K562 (cell line): ENCODE results near the gene AQP9. TPM values are rescaled to one million over a fixed set of nuclear protein-coding genes. Genes with fewer than 3 reads are reported as not detected.

Experiments
- ATF4 ChIP-seq: fragments of 450-650 bp; formaldehyde crosslinking; IDR thresholded peaks from 2 replicates; pipeline ENCODE4 v1.4.0; 2022; ENCODE audit warnings: mild to moderate bottlenecking, moderate library complexity
- CEBPG ChIP-seq, 3 experiments: fragments of 200-800 bp in 1 of 3; sonication (Bioruptor generic) in 1 of 3; sonication (generic) in 1 of 3; formaldehyde crosslinking in 1 of 3; IDR thresholded peaks in 2 of 3; conservative IDR thresholded peaks in 1 of 3; 2 replicates each; pipeline versions ENCODE4 v1.6.1 to v1.8.0; 2016 to 2022; ENCODE audit warnings: missing compliant biosample characterization in 2 of 3, missing genetic modification characterization in 2 of 3, mild to moderate bottlenecking in 1 of 3, missing genetic modification reagents in 1 of 3
- ELF2 ChIP-seq: fragments of 250-450 bp; sonication (Bioruptor Pico); IDR thresholded peaks from 2 replicates; pipeline ENCODE4 v1.5.0; 2021; ENCODE audit warnings: mild to moderate bottlenecking
- EP300 ChIP-seq: IDR thresholded peaks from 2 replicates; pipeline ENCODE4 v1.6.1; 2012; ENCODE audit warnings: low read length, improper control_type of control experiment
- FOS ChIP-seq: IDR thresholded peaks from 3 replicates; pipeline ENCODE4 v1.6.1; 2011; ENCODE audit not compliant: insufficient read length; ENCODE audit errors: extremely low read depth
- MYC ChIP-seq, 2 experiments: fragments of 250-450 bp in 1 of 2; sonication (Bioruptor Pico) in 1 of 2; IDR thresholded peaks; 2 replicates each; pipeline versions ENCODE4 v1.5.1 to v1.6.1; 2012 to 2021; ENCODE audit warnings: low read depth in 2 of 2, borderline replicate concordance in 1 of 2, improper control_type of control experiment in 1 of 2, low read length in 1 of 2, mild to moderate bottlenecking in 1 of 2, moderate library complexity in 1 of 2
- NCOA2 ChIP-seq, 2 experiments: fragments of 450-650 bp; IDR thresholded peaks; 2 replicates each; pipeline ENCODE4 v1.6.1; 2018; ENCODE audit warnings: mild to moderate bottlenecking in 2 of 2, moderate library complexity in 1 of 2; ENCODE audit not compliant: partially characterized antibody in 2 of 2
- NELFE ChIP-seq: IDR thresholded peaks from 2 replicates; pipeline ENCODE4 v1.6.1; 2011; ENCODE audit warnings: mild to moderate bottlenecking; ENCODE audit not compliant: insufficient read depth, insufficient read length
- PBX2 ChIP-seq, 2 experiments: IDR thresholded peaks in 1 of 2; conservative IDR thresholded peaks in 1 of 2; 2 replicates each; pipeline ENCODE4 v1.6.1; 2016; ENCODE audit warnings: low read depth in 2 of 2, mild to moderate bottlenecking in 1 of 2, missing compliant biosample characterization in 1 of 2, missing genetic modification characterization in 1 of 2, moderate library complexity in 1 of 2
- POLR3G ChIP-seq: IDR thresholded peaks from 2 replicates; pipeline ENCODE4 v1.6.1; 2011; ENCODE audit not compliant: insufficient read length, insufficient replicate concordance; ENCODE audit errors: extremely low read depth
- RBFOX2 ChIP-seq: fragments of 200-400 bp; formaldehyde crosslinking; IDR thresholded peaks from 2 replicates; pipeline ENCODE4 v1.6.1; 2017; ENCODE audit warnings: low read depth, mild to moderate bottlenecking, low read length, moderate library complexity
- TAF9B ChIP-seq: fragments of 450-650 bp; IDR thresholded peaks from 2 replicates; pipeline ENCODE4 v1.6.1; 2018; ENCODE audit warnings: mild to moderate bottlenecking; ENCODE audit not compliant: partially characterized antibody
- ZBTB8A ChIP-seq: fragments of 450-650 bp; IDR thresholded peaks from 2 replicates; pipeline ENCODE4 v1.6.1; 2018; ENCODE audit warnings: mild to moderate bottlenecking, moderate library complexity; ENCODE audit not compliant: partially characterized antibody
- ZNF197 ChIP-seq: fragments of 200-800 bp; sonication (Bioruptor generic); IDR thresholded peaks from 2 replicates; pipeline ENCODE4 v1.6.1; 2016; ENCODE audit warnings: low read depth, missing genetic modification characterization, missing compliant biosample characterization
- ZNF436 ChIP-seq: fragments of 250-450, 450-650 bp; sonication (Bioruptor Pico); formaldehyde crosslinking; IDR thresholded peaks from 2 replicates; pipeline ENCODE4 v1.7.0; 2020; ENCODE audit warnings: mild to moderate bottlenecking
- ZNF507 ChIP-seq: conservative IDR thresholded peaks from 2 replicates; pipeline ENCODE4 v1.6.1; 2017; ENCODE audit warnings: missing genetic modification characterization, missing compliant biosample characterization
- ZNF584 ChIP-seq: fragments of 200-800 bp; sonication (Bioruptor generic); IDR thresholded peaks from 2 replicates; pipeline ENCODE4 v1.6.1; 2016; ENCODE audit warnings: low read depth, mild to moderate bottlenecking, missing genetic modification characterization, missing compliant biosample characterization
- polyA plus RNA-seq, 8 experiments: library from polyadenylated mRNA; depleted of rRNA in 4 of 8; stranded (reverse) in 5 of 8; unstranded in 3 of 8; fragments of >200 nt; fragmentation: Nextera tagmentation in 2 of 8; fragmentation: Illumina TruSeq in 1 of 8; extraction: Ambion mirVana in 2 of 8; extraction: Trizol in 1 of 8; gene quantifications; 2 replicates each; pipeline versions ENCODE4 v1.2.1 to v1.2.3, GENCODE V29; 2011 to 2014; ENCODE audit warnings: inconsistent platforms in 1 of 8, missing spikeins in 1 of 8
- total RNA-seq, 7 experiments: library from RNA; depleted of rRNA in 6 of 7; stranded (reverse); fragments of >200 nt in 6 of 7; fragmentation: Illumina TruSeq in 2 of 7; extraction: Trizol in 2 of 7; gene quantifications; 2 replicates each; pipeline versions ENCODE4 v1.2.1 to v1.2.3, GENCODE V29; 2011 to 2021; ENCODE audit warnings: low replicate concordance in 1 of 7
- TF ChIP-seq, protein P1 (sequence below), 2 experiments: IDR thresholded peaks; 2 replicates each; pipeline ENCODE4 v1.6.1; 2012; ENCODE audit warnings: improper control_type of control experiment in 2 of 2, low read depth in 2 of 2, low read length in 2 of 2, borderline replicate concordance in 1 of 2

Gene AQP9
- total and polyA plus RNA-seq, 9 of the 15 experiments (the other 6 are each of a cell fraction or from before 2014, with no cell fraction given): 0.04 to 0.33 (median 0.07) TPM; not detected in 4

DNA sequence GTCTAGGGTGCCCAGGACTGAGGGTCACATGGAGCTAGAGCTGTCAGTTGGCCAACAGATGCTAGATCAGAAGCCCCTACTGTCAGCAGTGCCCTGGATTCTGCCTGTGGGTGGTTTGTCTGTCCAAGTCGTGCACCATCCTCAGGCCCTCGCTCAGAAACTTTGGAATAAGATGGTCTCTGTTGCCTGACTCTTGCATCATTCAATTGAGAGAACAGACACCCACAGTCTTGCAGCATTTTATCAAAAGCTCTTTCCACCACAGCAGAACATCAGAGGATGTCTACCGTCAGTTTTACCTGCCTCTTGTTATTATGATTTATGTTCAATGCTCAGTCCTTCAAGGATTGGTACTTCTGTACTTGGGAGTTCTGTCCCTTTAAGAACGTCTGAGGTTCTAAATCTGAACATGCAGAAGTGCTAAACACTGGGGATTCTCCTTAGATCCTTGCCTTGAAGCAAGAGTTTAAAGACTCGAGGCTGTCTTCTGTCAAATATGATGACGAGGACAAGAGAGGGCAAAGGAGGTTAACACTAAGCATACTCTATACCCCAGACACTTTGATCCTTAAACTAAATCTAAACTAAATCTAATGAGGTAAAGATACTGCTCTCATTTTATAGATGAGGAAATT is 4.8 kb downstream of the AQP9 start (continued):
- TF ChIP-seq PBX2 (CRISPR knock-in tag; IDR thresholded peaks at IDR 0.05; ENCODE audit: low read depth): no peak
- TF ChIP-seq PBX2 (tag; conservative IDR thresholded peaks at IDR 0.05; ENCODE audit: low read depth): peak; percentile 70
- TF ChIP-seq CEBPG (CRISPR knock-in tag; IDR thresholded peaks at IDR 0.05): peak; percentile 98
- TF ChIP-seq CEBPG (tag; conservative IDR thresholded peaks at IDR 0.05 in 1 of 2, IDR thresholded peaks at IDR 0.05 in 1 of 2): peak; percentile 89 to 99
- TF ChIP-seq POLR3G: no peak
- TF ChIP-seq ZNF197 (CRISPR knock-in tag): peak; percentile 67
- peak; percentile 56 for TF ChIP-seq RBFOX2
- TF ChIP-seq ZNF507 (tag): no peak
- no peak for TF ChIP-seq FOS
- TF ChIP-seq ATF4: peak; percentile 95
- no peak for TF ChIP-seq ZNF436 (CRISPR knock-in tag)
- TF ChIP-seq NCOA2 (IDR thresholded peaks at IDR 0.05; ENCODE audit: partially characterized antibody in 2 of 2): no peak
- peak; percentile 52; the same call in 1 of the 2 replicates for TF ChIP-seq MYC (IDR thresholded peaks at IDR 0.05; ENCODE audit: low read depth, low read length)
- no peak for TF ChIP-seq MYC (CRISPR knock-in tag; IDR thresholded peaks at IDR 0.05; ENCODE audit: borderline replicate concordance, low read depth)
- TF ChIP-seq ZBTB8A: no peak
- TF ChIP-seq EP300: peak; percentile 76
- TF ChIP-seq ZNF584 (CRISPR knock-in tag): peak; percentile 63; the same call in 1 of the 2 replicates
- no peak for TF ChIP-seq NELFE
- TF ChIP-seq, protein P1, sequence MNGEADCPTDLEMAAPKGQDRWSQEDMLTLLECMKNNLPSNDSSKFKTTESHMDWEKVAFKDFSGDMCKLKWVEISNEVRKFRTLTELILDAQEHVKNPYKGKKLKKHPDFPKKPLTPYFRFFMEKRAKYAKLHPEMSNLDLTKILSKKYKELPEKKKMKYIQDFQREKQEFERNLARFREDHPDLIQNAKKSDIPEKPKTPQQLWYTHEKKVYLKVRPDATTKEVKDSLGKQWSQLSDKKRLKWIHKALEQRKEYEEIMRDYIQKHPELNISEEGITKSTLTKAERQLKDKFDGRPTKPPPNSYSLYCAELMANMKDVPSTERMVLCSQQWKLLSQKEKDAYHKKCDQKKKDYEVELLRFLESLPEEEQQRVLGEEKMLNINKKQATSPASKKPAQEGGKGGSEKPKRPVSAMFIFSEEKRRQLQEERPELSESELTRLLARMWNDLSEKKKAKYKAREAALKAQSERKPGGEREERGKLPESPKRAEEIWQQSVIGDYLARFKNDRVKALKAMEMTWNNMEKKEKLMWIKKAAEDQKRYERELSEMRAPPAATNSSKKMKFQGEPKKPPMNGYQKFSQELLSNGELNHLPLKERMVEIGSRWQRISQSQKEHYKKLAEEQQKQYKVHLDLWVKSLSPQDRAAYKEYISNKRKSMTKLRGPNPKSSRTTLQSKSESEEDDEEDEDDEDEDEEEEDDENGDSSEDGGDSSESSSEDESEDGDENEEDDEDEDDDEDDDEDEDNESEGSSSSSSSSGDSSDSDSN (IDR thresholded peaks at IDR 0.05; ENCODE audit: borderline replicate concordance in 1 of 2, low read depth in 2 of 2, low read length in 2 of 2): no peak
- TF ChIP-seq ELF2 (CRISPR knock-in tag): peak; percentile 48; the same call in 1 of the 2 replicates
- TF ChIP-seq TAF9B: no peak
